ENCODE measurements around the gene MTF1. TPM values are rescaled to one million over a fixed set of nuclear protein-coding genes. Genes with fewer than 3 reads are reported as not detected.
"Not testable (repeated sequence)": the region's sequence is repeated elsewhere in the genome, so short reads cannot be mapped to it uniquely, and the experiment has no call there.

MTF1 gene
- total RNA-seq, 4 donors from 2014 or later = 6.1 to 9.0 (median 7.8) TPM

DNA sequence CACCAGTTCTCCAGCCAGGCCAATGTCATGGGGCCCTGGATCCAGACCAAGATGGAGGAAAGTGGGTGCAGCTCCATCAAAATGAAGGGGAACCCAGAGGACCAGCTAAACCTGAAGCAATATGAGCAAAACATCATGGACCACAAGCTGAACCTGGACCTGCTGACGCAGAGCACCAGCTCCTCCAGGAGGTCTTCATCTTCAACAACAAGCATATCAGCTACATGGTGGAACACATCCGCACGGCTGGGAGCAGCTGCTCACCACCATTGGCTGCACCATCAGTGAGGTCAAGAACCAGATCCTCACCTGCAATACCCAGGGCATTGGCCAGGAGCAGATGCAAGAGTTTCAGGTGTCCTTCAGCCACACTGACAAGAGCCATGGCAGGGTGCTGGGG lies 80.7 kb downstream of the MTF1 start:
- 90 to 91% methylated on average over 3 of the region's 3 CpGs for WGBS, 2 donors
- no peaks in the 10 kb centered on the region for H3K36me3 ChIP-seq
- peaks cover 0 to 12% of the 10 kb centered on the region in 2 donors for H3K27me3 ChIP-seq
- no peaks in the 10 kb centered on the region for H3K4me1 ChIP-seq
- no peak overlapping the region for H3K27ac ChIP-seq
- no peak overlapping the region for H3K4me3 ChIP-seq
- peaks cover 0 to 2% (median 0%) of the 10 kb centered on the region in 4 donors for H3K9me3 ChIP-seq
- no peak for TF ChIP-seq EP300 (IDR thresholded peaks at IDR 0.05)
- TF ChIP-seq POLR2A (IDR thresholded peaks at IDR 0.05) = no peak
- TF ChIP-seq CTCF (IDR thresholded peaks at IDR 0.05) = no peak
- no peak for DNase-seq (ENCODE audit: low spot score in 2 of 2)

- no peak for TF ChIP-seq EP300 (IDR thresholded peaks at IDR 0.05)
- TF ChIP-seq POLR2A (IDR thresholded peaks at IDR 0.05) = no peak
- no peak for TF ChIP-seq CTCF (IDR thresholded peaks at IDR 0.05)
- H3K4me1 ChIP-seq = no peaks in the 10 kb centered on the region
- peaks cover 0 to 9% (median 0%) of the 10 kb centered on the region in 4 donors for H3K9me3 ChIP-seq
- no peaks in the 10 kb centered on the region for H3K27me3 ChIP-seq
- no peak overlapping the region for H3K27ac ChIP-seq
- no peak for DNase-seq (ENCODE audit: low spot score in 2 of 2)
- WGBS, 2 donors = 84 to 90% methylated on average over 3 to 4 of the region's 4 CpGs
- H3K36me3 ChIP-seq = no peaks in the 10 kb centered on the region
- H3K4me3 ChIP-seq = no peak overlapping the region
Measured at GRCh38 chr1:37776946-37777516, 82.4 kb downstream of the MTF1 start.

DNA sequence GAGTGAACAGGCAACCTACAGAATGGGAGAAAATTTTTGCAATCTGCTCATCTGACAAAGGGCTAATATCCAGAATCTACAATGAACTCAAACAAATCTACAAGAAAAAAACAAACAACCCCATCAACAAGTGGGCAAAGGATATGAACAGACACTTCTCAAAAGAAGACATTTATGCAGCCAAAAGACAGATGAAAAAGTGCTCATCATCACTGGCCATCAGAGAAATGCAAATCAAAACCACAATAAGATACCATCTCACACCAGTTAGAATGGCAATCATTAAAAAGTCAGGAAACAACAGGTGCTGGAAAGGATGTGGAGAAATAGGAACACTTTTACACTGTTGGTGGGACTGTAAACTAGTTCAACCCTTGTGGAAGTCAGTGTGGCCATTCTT lies 88.0 kb downstream of the MTF1 start:
- H3K27me3 ChIP-seq = peaks cover 0 to 30% of the 10 kb centered on the region in 2 donors
- not testable (repeated sequence) for DNase-seq (ENCODE audit: low spot score in 2 of 2)

DNA sequence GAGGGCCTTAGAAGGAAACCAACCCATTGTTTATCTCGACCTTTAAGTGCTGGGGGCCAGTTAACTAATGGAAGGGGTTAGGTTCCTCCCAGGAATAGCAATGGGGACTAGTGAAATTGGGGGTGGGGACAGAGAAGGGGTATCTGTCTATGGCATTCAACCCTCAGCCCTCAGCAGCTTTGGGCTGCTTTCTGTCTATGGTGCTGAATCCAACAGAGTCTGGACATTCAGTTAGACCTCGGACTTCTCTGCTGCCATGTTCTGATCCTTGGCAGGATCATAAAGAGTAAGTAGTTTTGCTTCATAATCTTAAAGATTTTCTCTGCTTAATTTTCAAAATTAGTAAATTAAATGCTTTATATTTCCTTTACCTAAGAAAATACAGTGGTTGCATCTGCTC lies 91.9 kb downstream of the MTF1 start:
- WGBS, 2 donors = 0 to 29% methylated on average over 2 of the region's 2 CpGs
- Histone ChIP-seq H3K27me3 (peaks cover 0 to 69% of the 10 kb centered on the region in 2 donors), H3K36me3 (no peaks in the 10 kb centered on the region), H3K9me3 (peaks cover 0 to 5% (median 0%) of the 10 kb centered on the region in 4 donors), H3K4me3 (no peak overlapping the region), H3K27ac (no peak overlapping the region), H3K4me1 (peaks cover 0 to 12% (median 2%) of the 10 kb centered on the region in 4 donors)
- TF ChIP-seq CTCF (IDR thresholded peaks at IDR 0.05) (no peak), POLR2A (IDR thresholded peaks at IDR 0.05) (no peak), EP300 (IDR thresholded peaks at IDR 0.05) (no peak)
- DNase-seq (ENCODE audit: low spot score in 2 of 2) = no peak

More for the DNA sequence above, 88.0 kb downstream of the MTF1 start:
- not testable (repeated sequence) for H3K27ac ChIP-seq, H3K4me1 ChIP-seq, H3K36me3 ChIP-seq, H3K4me3 ChIP-seq, H3K9me3 ChIP-seq

DNA sequence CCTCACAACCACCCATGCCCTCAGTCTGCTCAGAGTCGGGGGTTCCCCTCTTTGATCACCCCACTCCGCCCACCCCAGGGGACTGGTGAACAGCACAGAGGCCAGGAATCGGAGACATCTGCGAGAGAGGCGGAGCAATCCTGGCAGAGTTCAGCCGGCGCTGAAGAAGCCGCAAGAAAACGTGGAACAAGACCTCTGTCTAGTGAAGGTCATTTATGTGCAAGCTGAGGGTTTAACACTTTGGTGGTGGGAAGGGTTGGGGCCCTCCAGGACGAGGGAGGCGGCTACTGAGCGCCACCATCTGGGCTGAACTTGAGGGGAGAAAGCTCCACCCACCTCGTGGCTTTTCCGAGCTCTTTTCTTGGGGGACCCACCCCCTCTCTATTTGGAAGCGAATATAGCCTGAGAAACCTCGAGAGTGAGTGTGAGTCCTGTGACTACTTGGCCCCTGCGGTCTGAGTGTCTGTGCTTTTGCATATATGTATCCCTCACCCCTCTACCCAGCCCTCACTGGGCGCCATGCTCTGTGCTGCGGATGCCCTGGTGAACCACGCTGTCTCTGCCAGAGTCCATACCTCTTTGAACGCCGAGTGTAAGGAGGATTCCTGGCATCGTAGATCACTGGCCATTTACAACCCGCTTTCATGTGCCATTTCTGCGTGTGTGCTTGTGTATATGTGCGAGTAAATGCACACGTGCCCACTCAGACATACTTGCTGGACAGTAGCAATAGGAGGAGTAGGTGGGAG lies 93.3 kb downstream of the MTF1 start:
- no peak overlapping the region for H3K27ac ChIP-seq
- H3K36me3 ChIP-seq = no peaks in the 10 kb centered on the region
- peaks cover 0 to 83% of the 10 kb centered on the region in 2 donors for H3K27me3 ChIP-seq
- peaks cover 0 to 12% (median 0%) of the 10 kb centered on the region in 4 donors for H3K9me3 ChIP-seq
- 3 to 6% methylated on average over 26 to 27 of the region's 27 CpGs for WGBS, 2 donors
- H3K4me1 ChIP-seq = peaks cover 0 to 12% (median 2%) of the 10 kb centered on the region in 4 donors
- DNase-seq (ENCODE audit: low spot score in 2 of 2) = no peak
- TF ChIP-seq EP300 (IDR thresholded peaks at IDR 0.05) = no peak
- no peak for TF ChIP-seq POLR2A (IDR thresholded peaks at IDR 0.05)
- TF ChIP-seq CTCF (IDR thresholded peaks at IDR 0.05) = no peak
- H3K4me3 ChIP-seq = no peak overlapping the region

Measured in tibial nerve (tissue), 4 donors.